Measurements from ENCODE around the gene DAB1.

The DAB1 gene

DNA sequence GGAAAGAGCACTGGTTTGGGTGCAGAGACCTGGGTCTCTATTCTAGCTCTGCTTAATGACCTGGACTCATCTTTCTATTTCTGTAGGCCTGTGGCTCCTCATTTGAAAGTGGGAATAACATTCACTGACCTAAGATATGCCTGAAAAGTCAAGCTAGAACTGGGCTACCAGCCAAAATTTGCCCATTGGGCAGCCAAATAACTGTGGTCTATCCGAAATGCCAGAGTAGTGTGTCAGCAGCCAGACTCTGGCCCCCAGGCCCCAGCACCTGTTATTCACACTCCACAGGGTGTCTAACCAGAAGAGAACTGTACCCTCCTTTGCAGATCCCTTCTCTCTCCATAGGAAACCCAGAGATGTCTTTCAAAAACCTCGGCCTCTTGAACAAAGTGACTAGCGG lies 12.6 kb downstream of the DAB1 start:
- DNase-seq (ENCODE audit: low read depth in 2 of 2), result no peak

DNA sequence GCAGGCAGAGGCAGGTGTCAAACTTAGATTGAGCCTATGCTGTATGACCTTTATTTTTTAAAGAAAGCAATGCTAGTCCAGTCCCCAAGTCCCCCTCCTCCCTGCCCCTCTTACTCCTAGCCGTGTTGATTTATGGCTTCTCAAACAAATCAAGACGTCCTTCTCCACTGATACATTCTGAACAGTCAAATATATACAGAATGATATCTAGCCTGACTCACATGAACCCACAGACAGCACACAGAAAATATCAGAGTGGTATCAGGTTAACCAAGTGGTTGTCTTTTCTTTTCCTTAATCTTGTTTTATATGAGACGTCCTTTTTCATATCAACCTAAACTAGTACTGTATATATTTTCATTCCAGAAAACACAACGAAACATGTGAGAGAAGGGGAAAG lies 13.4 kb downstream of the DAB1 start:
- no peak for DNase-seq (ENCODE audit: low read depth in 2 of 2)

DNA sequence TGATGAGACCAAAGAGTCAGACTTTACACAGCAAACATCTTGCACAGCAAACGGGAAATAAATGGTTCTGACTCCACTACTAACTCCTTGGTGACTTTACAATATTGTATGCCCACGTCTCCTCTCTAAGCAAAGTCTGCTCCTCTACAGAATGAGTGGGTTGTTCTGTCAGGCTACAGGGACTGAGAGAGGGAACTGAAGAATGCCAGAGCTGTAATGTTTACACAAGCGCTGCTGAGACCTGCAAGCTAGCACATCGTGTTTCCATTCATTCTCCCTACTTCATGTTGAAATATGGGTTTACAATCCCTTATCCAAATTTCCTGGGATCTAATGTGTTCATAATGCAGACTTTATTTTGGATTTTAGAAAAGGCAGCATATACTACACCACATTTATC lies 15.9 kb downstream of the DAB1 start:
- no peak for DNase-seq (ENCODE audit: low read depth in 2 of 2)

DNA sequence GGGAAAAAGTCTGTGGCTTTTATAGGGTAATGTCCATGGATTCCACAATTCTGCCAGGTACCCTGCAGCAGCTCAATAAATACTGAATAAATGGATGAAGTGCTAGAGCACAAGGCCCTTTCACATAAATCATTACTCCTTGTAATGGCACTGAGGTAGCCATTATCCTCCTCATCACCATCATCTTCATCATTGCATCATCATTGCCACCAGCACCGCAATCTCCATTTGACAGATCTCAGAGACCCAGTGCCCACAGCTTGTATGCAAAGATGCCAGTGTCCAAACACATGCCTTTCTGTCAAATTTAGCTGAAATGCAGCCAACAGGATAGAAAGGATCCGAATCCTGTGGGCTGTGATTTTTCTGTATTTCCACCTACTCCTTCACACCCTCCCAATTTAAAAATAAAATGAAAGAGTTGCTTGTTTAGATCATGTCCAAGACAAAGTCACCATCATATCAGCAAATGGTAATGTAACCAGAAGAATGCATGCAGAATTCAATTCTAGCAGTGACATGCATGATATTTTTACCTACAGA lies 17.4 kb downstream of the DAB1 start:
- no peak for DNase-seq (ENCODE audit: low read depth in 2 of 2)

DNA sequence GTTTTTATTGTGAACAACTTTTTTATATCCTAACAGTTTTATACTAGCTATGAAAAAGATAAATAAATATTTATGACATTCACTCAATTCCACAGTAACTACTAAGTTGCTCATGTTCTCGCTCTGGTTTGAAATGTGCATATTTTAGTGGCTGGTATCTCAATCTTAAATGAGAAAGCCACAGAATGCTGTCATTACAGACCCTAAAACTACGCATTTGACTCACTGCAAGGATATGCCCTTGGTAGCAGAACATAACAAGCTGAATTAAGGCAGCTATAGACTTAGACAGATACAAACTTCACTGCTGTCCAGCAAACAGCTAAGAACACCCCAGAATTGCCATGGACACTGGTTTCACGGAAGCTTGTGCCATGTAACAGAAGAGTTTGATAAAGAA lies 19.0 kb downstream of the DAB1 start:
- DNase-seq (ENCODE audit: low read depth in 2 of 2), result no peak

DNA sequence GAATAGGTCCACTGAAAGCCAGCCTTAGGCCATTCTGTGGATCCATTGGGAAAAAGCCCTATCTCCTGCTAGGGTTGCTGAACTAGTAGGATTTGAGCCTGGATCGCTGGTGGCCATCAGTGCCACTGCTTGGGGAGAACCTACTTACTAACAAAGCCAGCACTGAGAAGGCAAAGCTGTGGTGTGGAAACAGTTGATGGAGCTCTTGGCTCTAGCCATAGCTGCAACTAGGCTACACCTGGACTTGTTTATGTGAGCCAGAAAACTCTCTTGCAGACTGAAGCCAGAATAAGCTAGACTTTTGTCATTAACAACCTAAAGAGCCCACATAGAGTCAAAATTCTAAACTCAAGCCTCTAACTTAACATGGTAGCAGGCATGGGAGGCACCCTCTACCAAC lies 20.7 kb downstream of the DAB1 start:
- no peak for DNase-seq (ENCODE audit: low read depth in 2 of 2)

DNA sequence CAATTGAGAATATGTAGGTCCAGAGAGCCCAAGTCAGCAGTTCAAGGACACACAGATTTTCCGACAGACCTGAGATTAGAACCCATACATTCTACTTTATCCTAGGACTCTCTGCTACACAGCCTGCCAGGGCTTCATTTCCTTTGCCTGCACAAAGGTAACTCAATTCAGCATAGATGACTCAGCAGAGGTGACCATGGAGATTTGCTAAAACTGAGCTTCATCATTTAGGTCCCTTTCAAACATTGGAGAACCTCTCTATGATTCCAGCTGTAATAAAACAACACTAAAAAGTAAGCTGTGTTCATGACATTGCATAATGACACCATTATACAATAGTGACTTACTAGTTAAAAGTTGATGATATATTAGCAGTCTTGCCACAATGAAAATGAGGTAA lies 22.2 kb downstream of the DAB1 start:
- DNase-seq (ENCODE audit: low read depth in 2 of 2), result no peak

DNA sequence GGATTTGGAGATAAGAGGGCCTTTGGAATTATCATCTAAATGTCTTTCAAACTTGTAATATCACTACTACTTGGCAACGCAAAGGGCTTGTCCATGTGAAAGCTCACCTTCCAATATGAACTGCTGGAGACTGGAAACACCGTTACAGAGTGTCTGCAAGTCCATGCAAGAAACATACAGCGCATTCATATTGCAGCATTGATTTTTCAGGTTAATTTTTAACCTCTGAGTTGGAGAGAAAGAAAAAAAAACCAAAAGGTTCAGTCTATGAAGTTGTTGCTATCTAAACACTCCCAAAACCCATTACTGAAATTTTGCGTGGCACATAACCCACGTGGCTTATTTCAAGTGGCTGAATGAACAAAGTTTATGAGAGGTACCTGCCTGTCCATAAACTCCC lies 23.8 kb downstream of the DAB1 start:
- DNase-seq (ENCODE audit: low read depth in 2 of 2), result no peak

DNA sequence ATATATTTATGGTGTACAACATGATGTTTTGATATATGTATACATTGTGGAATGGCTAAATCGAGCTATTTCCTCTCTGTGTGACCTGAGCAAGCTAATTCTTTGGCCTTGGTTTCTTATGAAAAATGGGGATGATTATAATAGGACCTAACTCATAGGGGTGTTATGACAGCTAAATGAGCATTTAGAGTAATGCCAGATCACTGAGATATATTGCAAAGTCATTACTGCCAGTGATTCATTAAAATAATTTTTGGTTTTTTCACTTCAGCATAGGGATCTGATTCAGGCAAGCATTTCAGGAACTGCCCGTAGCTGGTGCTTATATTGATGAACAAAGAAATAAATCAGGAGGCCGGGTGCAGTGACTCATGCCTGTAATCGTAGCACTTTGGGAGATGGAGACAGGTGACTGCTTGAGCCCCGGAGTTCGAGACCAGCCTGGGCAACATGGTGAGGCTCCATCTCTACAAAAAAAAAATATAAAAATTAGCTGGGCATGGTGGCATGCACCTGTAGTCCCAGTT lies 30.7 kb downstream of the DAB1 start:
- DNase-seq (ENCODE audit: low read depth in 2 of 2), result no peak

DNA sequence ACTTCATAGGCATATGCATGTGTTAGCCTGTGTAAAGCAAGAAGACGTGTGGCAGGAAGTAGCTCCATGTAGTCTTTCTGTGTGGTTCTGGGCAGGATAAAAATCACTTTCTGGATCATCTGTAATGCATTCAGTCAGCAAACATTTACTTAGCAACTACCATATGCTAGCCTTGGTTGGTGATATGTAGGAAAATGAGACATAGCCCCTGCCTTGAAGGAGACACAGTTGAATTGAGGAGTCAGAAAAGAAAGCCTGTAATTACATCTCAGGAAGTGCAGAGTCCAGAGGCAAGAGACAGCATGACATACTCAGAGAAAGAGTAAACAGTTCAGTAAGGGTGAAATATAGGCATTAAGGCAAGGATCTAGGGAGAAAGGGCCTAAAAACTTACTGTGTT lies 38.5 kb downstream of the DAB1 start:
- no peak for DNase-seq (ENCODE audit: low read depth in 2 of 2)

DNA sequence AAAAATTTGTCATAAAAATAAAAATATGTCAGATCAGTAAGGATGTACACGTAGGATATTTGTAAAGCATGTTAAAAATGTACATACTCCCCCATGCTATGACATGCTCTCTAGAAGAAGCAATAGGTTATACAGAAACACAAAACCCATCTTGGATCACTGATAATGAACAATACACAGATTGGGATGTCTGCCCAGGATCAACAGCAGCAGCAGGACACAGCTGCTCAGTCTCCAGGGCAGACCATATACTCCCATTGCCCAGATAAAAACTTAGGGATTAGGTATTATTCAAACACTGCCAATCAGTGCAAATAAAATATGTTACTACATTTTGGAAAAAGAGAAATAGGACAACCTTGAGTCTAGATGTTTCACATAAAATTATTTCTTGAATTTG lies 39.0 kb downstream of the DAB1 start:
- no peak for DNase-seq (ENCODE audit: low read depth in 2 of 2)

DNA sequence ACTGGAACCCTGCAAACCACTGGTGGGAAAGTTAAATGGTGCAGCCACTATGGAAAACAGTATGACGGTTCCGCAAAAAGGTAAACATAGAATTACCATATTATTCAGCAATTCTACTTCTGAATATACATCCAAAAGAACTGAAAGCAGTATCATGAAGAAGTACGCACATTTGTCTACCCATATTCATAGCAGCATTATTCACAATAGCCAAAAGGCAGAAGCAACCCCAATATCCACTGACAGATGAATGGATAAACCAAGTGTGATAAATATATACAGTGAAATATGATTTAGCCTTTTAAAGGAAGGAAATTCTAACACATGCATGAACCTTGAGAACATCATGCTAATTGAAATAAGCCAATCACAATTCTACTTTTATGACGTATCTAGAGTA lies 39.6 kb downstream of the DAB1 start:
- no peak for DNase-seq (ENCODE audit: low read depth in 2 of 2)

DNA sequence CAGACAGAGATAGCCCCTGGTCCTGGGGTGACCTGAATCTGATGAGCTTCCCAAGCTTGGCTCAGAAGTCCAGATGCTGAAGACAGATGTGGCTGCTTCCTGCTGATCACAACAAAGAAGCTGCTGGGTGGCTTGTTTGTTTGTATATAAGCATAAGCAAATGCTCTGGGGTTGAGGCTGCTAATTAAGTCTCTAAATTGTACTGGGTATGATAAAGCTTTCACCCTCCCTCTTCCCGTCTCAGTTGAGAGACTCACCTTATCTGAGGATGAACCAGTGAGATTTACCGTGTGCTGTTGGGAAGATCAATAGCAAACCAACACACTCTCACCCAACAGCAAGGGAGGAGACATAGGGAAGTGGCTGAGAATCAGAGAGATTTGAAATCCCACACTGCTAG lies 42.0 kb downstream of the DAB1 start:
- DNase-seq (ENCODE audit: low read depth in 2 of 2), result no peak

DNA sequence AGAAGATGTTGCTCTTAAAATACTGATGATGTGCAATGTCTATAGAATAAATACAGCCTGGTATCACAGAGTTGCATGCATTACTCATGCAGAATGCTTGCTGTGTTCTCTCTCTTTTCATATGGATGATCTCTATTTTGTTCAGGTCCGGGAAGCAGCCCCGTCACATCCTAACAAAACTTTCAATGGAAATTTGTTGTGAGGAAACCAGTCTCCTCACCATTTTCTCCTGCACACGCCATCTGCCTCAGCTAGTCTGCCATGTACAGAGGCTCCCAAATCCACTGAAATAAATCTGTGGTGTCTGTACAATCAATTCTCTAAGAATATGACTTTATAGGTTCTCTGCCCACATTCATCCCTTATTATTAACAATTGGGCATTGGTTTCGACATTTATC lies 42.4 kb downstream of the DAB1 start:
- DNase-seq (ENCODE audit: low read depth in 2 of 2), result no peak

DNA sequence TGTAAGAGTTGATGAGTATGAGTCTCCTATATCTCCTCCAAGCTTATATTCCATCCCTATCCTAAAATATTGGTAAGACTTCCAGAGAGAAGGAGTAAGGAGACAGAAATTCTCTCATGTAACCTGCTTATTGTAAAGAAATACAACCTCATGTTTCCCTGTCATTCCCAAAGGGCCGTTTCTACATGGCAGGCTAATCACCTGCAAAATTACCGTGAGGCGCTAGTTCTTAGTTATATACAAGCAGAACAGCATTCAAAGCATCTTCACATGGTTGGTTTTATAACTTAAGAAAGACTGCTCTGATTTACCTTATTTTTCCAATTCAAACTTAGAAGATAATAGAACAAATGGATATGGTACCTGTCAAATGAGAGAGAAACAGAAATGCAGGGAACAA lies 42.9 kb downstream of the DAB1 start:
- no peak for DNase-seq (ENCODE audit: low read depth in 2 of 2)

DNA sequence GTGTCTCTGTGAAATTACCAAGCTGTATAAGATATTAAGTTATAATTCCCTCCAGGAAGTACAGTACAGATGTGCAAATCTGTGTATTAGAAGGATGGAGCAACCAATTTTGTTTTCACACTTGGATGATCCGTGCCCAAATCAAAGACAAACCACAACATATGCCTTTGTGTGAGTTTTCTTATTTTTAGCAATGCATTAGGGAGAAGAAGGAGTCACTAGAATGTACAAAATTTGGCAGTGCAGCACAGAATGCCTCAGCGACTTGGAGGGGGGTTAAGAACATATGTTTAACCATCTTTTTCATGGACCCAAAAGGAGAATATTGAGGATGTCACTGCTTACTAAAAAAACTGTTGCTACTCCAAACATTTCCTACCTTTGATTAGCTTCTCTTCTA lies 45.3 kb downstream of the DAB1 start:
- DNase-seq (ENCODE audit: low read depth in 2 of 2), result no peak

DNA sequence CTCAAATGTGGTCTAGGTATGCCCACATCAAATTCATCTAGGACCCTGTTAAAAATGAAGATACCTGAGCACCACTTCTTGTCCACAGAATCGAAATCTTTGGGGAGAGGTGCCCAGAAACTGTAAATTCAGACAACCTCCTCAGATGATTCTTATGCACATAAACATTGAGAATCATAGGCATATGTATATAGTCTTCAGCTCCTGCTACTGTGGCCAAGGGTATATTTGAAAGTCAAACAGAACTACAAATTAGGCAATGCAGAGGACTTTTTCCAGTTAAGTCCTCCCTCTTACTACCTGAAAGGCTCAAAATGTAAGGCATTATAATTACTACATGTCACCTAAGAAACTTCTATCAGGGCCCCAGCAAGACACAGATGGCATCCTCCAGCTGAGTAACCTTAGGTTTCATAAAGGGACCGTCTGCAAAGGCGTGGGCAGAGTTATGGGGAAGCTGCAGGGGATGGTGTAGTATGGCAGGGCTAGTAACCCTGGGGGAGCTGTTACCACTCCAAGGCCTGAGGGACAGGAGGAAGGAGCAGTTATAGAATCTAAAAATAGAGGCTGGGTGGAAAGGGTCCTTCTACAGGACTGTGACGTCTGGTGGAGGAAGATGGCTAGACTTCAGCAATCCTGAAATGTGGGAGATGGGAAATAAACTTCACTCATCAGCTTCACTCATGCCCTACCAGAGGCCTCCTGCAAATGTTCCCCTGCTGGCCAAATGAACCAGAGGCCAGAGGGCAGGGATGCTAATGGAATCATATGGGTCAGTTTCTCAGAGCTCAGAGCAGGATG lies 46.3 kb downstream of the DAB1 start:
- no peak for DNase-seq (ENCODE audit: low read depth in 2 of 2)

DNA sequence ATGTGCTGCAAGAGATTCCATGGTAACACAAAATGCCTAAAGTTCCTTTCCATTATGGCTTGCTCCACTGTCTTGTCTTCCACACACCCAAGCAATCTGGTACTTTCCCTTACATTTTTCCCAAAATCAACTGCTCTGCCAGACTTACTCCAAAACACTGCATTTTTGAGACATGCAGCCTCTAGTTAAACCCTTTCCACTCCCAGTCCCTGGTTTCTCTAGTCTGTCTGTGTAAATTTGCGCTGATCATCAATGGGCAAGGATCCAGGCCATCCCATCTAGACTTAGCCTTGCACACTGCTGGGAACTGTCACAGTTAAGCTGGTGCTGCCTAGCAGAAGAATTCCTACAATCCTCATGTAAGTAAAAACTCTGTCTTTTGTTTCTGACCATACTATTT lies 47.8 kb downstream of the DAB1 start:
- no peak for DNase-seq (ENCODE audit: low read depth in 2 of 2)

DNA sequence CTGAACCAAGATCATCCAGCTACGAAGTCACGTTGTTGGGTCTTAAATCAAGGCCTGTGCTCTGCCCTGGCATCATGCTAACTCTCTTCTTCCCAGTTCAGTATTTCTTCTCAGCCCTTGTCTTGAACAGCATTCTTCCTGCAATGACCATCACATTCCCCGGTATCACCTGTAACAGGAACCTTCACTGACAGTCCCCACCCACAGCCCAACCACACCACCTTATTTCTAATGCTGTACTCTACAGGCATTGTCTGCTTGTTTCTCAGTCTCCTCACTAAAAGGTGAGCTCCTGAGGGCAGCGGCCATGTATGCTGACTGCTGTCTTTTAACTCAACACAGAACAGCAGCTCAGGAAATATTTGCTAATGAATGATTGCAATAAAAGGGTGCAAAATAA lies 54.0 kb downstream of the DAB1 start:
- DNase-seq (ENCODE audit: low read depth in 2 of 2), result no peak

DNA sequence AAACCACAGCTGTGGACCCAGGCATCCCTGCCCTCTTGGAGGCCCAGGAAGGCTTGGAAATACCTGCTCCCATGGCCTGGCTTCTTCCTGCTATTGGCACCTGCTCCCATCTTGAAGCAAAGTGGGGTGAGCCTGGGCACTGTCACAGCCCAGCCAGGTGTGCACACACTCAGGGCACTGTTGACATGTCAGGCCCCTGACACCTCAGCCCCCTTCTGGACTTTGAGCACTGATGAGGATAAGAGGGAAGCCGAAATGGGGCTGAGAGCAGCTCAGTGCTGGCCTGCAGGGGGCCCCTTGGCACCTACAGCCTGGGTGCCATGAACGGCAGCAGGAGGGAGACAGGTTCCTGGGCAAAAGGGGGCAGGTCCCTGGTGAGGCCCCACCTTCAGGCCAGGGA lies 55.9 kb downstream of the DAB1 start:
- DNase-seq (ENCODE audit: low read depth in 2 of 2), result no peak

DNA sequence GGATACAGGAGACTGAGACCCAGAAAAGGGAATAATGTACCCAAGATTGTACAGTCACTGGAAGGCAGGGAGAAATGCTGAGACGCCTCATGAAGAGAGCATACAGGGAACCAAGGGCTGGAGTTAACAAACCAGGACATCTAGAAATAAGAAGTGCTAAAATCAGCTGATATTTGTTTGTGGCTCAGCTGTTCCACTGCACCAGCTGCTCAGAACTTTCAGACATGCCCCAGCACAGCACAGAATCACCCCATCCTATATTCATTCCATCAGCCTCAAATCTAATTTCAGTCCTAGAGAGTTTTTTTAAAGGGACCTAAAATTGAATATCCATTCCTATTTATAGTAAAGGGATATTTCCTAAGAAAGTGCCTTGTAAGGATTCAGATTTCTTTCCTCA lies 60.2 kb downstream of the DAB1 start:
- no peak for DNase-seq (ENCODE audit: low read depth in 2 of 2)

DNA sequence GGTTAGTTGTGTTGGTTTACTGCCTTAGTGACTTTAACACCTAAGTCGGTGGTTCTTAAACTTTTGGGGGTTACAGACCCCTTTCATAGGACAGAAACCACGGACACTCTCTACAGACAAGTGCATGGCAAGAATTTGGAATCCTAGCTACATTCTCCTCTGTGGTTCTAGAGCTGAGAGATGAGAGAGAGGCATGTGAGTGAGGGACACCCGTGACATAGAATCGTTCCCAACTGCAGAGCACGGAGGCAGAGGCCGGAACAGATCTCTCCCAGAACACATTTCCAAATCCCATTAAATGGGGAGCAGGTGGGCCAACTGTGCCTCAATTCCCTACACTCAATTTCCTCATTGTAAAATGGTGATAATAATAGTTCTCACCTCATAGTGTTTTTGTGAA lies 60.7 kb downstream of the DAB1 start:
- no peak for DNase-seq (ENCODE audit: low read depth in 2 of 2)

DNA sequence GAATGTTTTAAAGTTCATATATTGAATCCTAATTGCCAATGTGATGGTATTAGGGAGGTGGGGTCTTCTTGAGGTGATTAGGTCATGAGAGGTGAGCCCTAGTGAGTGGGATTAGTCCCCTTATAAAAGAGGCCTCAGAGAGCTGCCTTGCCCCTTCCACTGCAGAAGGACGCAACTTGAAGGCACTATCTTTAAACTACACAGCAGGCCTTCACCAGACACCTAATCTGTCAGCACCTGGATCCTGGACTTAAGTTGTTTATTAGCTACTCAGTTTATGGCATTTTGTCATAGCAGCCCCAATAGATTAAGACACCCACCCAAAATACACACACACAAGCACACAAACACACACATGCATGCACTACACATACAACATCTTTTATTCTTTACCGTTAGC lies 61.4 kb downstream of the DAB1 start:
- DNase-seq (ENCODE audit: low read depth in 2 of 2), result no peak

DNA sequence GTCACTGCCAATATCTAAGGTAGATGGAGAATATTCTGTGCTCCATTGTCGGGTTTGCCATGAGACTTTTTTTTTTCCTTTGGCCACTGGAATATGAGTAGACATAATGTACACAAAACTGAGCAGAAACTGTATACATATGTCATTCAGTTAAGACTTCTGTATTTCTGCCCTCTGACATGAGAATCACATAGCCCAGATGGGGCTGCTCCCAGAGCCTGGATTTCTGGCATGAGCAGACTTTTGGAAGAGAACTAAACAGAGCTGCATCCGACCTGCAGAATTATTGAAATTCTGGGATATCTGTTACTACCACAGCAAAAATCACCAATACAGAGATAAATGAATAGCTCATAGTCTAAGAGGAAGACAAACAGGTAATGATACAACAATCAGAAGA lies 62.3 kb downstream of the DAB1 start:
- DNase-seq (ENCODE audit: low read depth in 2 of 2), result no peak

All from stimulated activated CD8-positive, alpha-beta memory T cell treated with anti-CD3 and anti-CD28 coated beads, Interleukin-15, amount 100 ng/mL, for 48 hours (primary cell).